NT2/D1 (cell line): ENCODE data around the gene BAZ1B.

Experiments used
- SUZ12 ChIP-seq: IDR thresholded peaks from 2 replicates; pipeline ENCODE4 v1.6.1; 2011; ENCODE audit not compliant: insufficient read length, insufficient read depth; ENCODE audit errors: extremely low read depth
- YY1 ChIP-seq: IDR thresholded peaks from 2 replicates; pipeline ENCODE4 v1.6.1; 2011; ENCODE audit not compliant: insufficient read length, insufficient read depth
- ZNF274 ChIP-seq: IDR thresholded peaks from 2 replicates; pipeline ENCODE4 v1.6.1; 2011; ENCODE audit warnings: mild to moderate bottlenecking, low read depth, low read length

GRCh38 chr7:73489976-73490375, 32.1 kb downstream of the BAZ1B start:
- TF ChIP-seq YY1 = no peak
- TF ChIP-seq ZNF274 = no peak
- TF ChIP-seq SUZ12 = no peak
